DND-41 (cell line): Measurements from ENCODE around the gene HCRT.

Source experiments
- ATAC-seq: fragments of 200-7000 bp; cut with Tn5 transposase; 3 replicates; pipeline ENCODE4 v1.9.1; 2021; ENCODE audit warnings: low read depth; ENCODE audit not compliant: insufficient read depth
- DNase-seq: peaks from one replicate; pipeline ENCODE4 v3.0.0-alpha.2; 2020
- H2AFZ ChIP-seq: 2 replicates; pipeline ENCODE4 v1.6.0; 2012; ENCODE audit warnings: low read depth, low read length
- H3K27ac ChIP-seq: 2 replicates; pipeline ENCODE4 v1.5.1; 2012; ENCODE audit warnings: low read length, inconsistent platforms
- H3K27me3 ChIP-seq: fragments of 200-600 bp; sonication (generic); 2 replicates; pipeline ENCODE4 v1.6.0; 2012; ENCODE audit warnings: low read length, mild to moderate bottlenecking, inconsistent platforms; ENCODE audit not compliant: insufficient read depth, poor library complexity
- H3K36me3 ChIP-seq: 2 replicates; pipeline ENCODE4 v1.5.1; 2012; ENCODE audit warnings: low read length, inconsistent platforms; ENCODE audit not compliant: insufficient read depth
- H3K4me1 ChIP-seq: 2 replicates; pipeline ENCODE4 v1.5.1; 2012; ENCODE audit warnings: mild to moderate bottlenecking, low read length; ENCODE audit not compliant: insufficient read depth
- H3K4me2 ChIP-seq: 2 replicates; pipeline ENCODE4 v1.6.0; 2012; ENCODE audit warnings: mild to moderate bottlenecking, moderate library complexity, low read length, inconsistent platforms; ENCODE audit not compliant: insufficient read depth
- H3K4me3 ChIP-seq, 2 experiments: fragments of 200-600 bp in 1 of 2; shearing (Covaris generic) in 1 of 2; 2 replicates each; pipeline ENCODE4 v1.5.1; 2012 to 2016; ENCODE audit warnings: inconsistent platforms in 2 of 2, low read length in 2 of 2, mild to moderate bottlenecking in 2 of 2, low read depth in 1 of 2, moderate library complexity in 1 of 2
- H3K79me2 ChIP-seq: 2 replicates; pipeline ENCODE4 v1.6.0; 2012; ENCODE audit warnings: low read length, inconsistent platforms; ENCODE audit not compliant: insufficient read depth
- H3K9ac ChIP-seq: 2 replicates; pipeline ENCODE4 v1.6.0; 2012; ENCODE audit warnings: low read depth, mild to moderate bottlenecking, inconsistent platforms, low read length, moderate library complexity
- H3K9me3 ChIP-seq: 2 replicates; pipeline ENCODE4 v1.5.1; 2012; ENCODE audit warnings: low read length, moderate library complexity, mild to moderate bottlenecking, inconsistent platforms; ENCODE audit not compliant: insufficient read depth, severe bottlenecking
- H4K20me1 ChIP-seq: 2 replicates; pipeline ENCODE4 v1.6.0; 2012; ENCODE audit warnings: low read length; ENCODE audit not compliant: insufficient read depth
- EZH2 ChIP-seq: IDR thresholded peaks from 3 replicates; pipeline ENCODE4 v1.6.1; 2012; ENCODE audit warnings: borderline replicate concordance, low read depth, mild to moderate bottlenecking, moderate library complexity, low read length, inconsistent platforms; ENCODE audit not compliant: severe bottlenecking
- TF ChIP-seq, protein P1 (sequence below): IDR thresholded peaks from 2 replicates; pipeline ENCODE4 v1.5.1; 2012; ENCODE audit warnings: borderline replicate concordance, low read length, moderate library complexity, mild to moderate bottlenecking; ENCODE audit not compliant: poor library complexity, severe bottlenecking; ENCODE audit errors: extremely low read depth

The HCRT gene

DNA sequence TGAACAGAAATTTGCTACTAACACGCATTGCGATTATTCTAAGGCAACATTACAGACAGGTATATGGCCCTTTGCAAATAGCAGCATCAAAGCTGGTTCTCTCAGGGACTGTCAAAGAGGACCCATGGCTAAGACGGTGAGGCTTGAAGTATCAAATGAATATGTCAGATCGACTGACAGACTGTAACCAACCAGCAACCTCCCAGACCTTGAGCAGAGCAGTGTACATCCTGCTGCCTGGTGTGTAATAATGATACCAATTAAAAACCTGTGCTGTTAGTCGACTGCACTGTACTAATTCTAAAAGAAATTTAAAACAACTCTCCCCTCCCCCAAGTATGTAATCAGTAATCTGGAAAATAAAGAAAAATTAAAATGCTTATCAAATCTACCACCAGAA lies 45.0 kb upstream of the HCRT start:
- DNase-seq (no peak), ATAC-seq (no peak)
- Histone ChIP-seq H3K9me3 (no peaks in the 10 kb centered on the region), H2AFZ (no peak overlapping the region), H3K27me3 (no peaks in the 10 kb centered on the region), H3K4me2 (no peak overlapping the region), H3K9ac (no peak overlapping the region), H3K4me1 (no peaks in the 10 kb centered on the region), H3K4me3 (no peak overlapping the region), H3K36me3 (peaks cover 6% of the 10 kb centered on the region; the same call in 1 of the 2 replicates), H3K79me2 (peaks cover 11% of the 10 kb centered on the region), H4K20me1 (no peaks in the 10 kb centered on the region), H3K27ac (no peak overlapping the region)
- no peak for TF ChIP-seq EZH2
- TF ChIP-seq, protein P1, sequence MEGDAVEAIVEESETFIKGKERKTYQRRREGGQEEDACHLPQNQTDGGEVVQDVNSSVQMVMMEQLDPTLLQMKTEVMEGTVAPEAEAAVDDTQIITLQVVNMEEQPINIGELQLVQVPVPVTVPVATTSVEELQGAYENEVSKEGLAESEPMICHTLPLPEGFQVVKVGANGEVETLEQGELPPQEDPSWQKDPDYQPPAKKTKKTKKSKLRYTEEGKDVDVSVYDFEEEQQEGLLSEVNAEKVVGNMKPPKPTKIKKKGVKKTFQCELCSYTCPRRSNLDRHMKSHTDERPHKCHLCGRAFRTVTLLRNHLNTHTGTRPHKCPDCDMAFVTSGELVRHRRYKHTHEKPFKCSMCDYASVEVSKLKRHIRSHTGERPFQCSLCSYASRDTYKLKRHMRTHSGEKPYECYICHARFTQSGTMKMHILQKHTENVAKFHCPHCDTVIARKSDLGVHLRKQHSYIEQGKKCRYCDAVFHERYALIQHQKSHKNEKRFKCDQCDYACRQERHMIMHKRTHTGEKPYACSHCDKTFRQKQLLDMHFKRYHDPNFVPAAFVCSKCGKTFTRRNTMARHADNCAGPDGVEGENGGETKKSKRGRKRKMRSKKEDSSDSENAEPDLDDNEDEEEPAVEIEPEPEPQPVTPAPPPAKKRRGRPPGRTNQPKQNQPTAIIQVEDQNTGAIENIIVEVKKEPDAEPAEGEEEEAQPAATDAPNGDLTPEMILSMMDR = no peak

DNA sequence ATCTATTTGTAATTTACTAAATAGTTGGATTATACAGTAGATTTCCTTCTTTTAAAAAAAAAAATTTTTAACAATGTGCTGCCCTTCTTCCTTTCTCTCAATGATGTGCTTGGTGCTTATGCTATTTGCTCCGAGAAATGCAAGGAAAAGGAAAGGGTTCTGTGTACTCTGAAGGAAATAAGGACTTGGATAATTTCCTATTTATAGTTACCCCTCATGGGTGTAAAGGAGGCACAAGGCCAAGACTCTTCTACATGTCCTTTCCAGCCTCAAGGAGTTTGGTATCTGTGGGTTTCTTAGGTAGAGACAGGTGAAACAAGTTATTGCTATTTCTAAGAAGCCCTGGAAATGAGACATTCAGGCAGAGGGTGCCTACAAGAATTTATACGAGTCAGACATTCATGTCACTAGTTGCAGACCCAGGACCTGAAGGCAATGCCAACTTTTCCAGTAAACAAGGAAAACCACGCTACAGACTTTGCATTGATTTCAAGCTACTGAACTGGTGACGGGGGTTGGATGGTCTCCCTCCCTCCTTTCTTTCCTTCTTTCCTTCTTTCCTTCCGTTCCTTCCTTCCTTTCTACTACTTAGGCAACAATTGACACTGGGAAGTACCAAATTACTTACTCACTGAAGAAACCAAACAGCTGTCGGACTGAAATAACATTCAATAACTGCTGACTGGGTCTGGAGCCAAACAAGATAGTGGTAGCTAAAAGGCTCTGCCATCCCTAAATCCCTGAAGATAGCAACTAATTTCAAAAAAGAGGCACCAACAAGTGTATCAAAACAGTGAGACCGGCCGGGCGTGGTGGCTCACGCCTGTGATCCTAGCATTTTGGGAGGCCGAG lies 42.8 kb upstream of the HCRT start:
- no peak overlapping the region for H3K9ac ChIP-seq
- H3K27me3 ChIP-seq = no peaks in the 10 kb centered on the region
- no peaks in the 10 kb centered on the region for H4K20me1 ChIP-seq
- no peaks in the 10 kb centered on the region for H3K9me3 ChIP-seq
- no peak for DNase-seq
- no peak overlapping the region for H3K4me3 ChIP-seq
- peaks cover 4% of the 10 kb centered on the region; the same call in 1 of the 2 replicates for H3K79me2 ChIP-seq
- no peak for ATAC-seq
- H3K36me3 ChIP-seq = peaks cover 21% of the 10 kb centered on the region; the same call in 1 of the 2 replicates
- H2AFZ ChIP-seq = no peak overlapping the region
- H3K27ac ChIP-seq = no peak overlapping the region
- H3K4me2 ChIP-seq = no peak overlapping the region
- no peaks in the 10 kb centered on the region for H3K4me1 ChIP-seq
- TF ChIP-seq EZH2 = no peak
- TF ChIP-seq, protein P1 = no peak

DNA sequence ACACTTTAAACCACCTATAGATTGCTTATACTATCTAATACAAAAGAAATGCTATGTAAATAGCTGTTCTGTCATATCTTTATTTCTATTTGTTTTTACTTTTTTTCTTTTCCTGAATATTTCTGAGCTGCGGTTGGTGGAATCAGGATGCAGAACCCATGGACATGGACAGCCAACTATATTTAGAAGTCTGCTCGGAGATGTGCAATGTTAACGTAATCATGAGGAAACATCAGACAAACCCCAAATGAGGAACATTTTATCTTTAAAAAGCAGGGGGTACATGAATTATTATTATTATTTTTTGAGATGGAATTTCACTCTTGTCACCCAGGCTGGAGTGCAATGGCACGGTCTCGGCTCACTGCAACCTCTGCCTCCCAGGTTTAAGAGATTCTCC lies 40.4 kb upstream of the HCRT start:
- ATAC-seq = no peak
- no peaks in the 10 kb centered on the region; the same call in 1 of the 2 replicates for H4K20me1 ChIP-seq
- H2AFZ ChIP-seq = no peak overlapping the region
- no peak overlapping the region for H3K4me3 ChIP-seq
- peaks cover 34% of the 10 kb centered on the region for H3K36me3 ChIP-seq
- H3K27me3 ChIP-seq = no peaks in the 10 kb centered on the region
- no peak overlapping the region for H3K9ac ChIP-seq
- no peak overlapping the region for H3K4me2 ChIP-seq
- no peak for TF ChIP-seq EZH2
- TF ChIP-seq, protein P1 = no peak
- no peaks in the 10 kb centered on the region for H3K79me2 ChIP-seq
- no peak for DNase-seq
- no peaks in the 10 kb centered on the region for H3K4me1 ChIP-seq
- H3K9me3 ChIP-seq = no peaks in the 10 kb centered on the region
- H3K27ac ChIP-seq = no peak overlapping the region
